Kidney (tissue), 14 donors: ENCODE measurements around the gene CTIF. TPM values are rescaled to one million over a fixed set of nuclear protein-coding genes. Genes with fewer than 3 reads are reported as not detected.

ENCODE experiments used
- DNase-seq, 5 donors: peaks; one replicate each; pipeline ENCODE4 v3.0.0-alpha.2; 2013 to 2020
- FAIRE-seq: peaks from 2 replicates; lab custom pipeline; 2012; peaks lifted over from hg19 to GRCh38; lab: Jason Lieb, UNC
- H3K27ac ChIP-seq, 2 donors: one replicate each; pipeline ENCODE4 v1.7.0; 2013; ENCODE audit warnings: low read depth in 2 of 2, low read length in 2 of 2, inconsistent platforms in 1 of 2
- H3K27me3 ChIP-seq: one replicate; pipeline ENCODE4 v1.7.1; 2013; ENCODE audit warnings: low read length, inconsistent platforms; ENCODE audit not compliant: control insufficient read depth, insufficient read depth
- H3K36me3 ChIP-seq, 3 donors: one replicate each; pipeline versions ENCODE4 v1.7.0 to v1.7.1; 2013; ENCODE audit warnings: low read length in 3 of 3, control low read depth in 1 of 3, inconsistent platforms in 1 of 3; ENCODE audit not compliant: insufficient read depth in 3 of 3, control insufficient read depth in 2 of 3
- H3K4me1 ChIP-seq, 3 donors: one replicate each; pipeline versions ENCODE4 v1.7.0 to v1.7.1; 2013; ENCODE audit warnings: low read length in 3 of 3, inconsistent platforms in 1 of 3, low read depth in 1 of 3; ENCODE audit not compliant: control insufficient read depth in 2 of 3, insufficient read depth in 2 of 3
- H3K4me3 ChIP-seq, 3 donors: one replicate each; pipeline versions ENCODE4 v1.7.0 to v1.8.1; 2013; ENCODE audit warnings: low read length in 3 of 3, control low read depth in 1 of 3, inconsistent platforms in 1 of 3
- H3K9ac ChIP-seq, 3 donors: one replicate each; pipeline versions ENCODE4 v1.7.0 to v1.7.1; 2013; ENCODE audit warnings: low read length in 3 of 3, control low read depth in 1 of 3, inconsistent platforms in 1 of 3
- H3K9me3 ChIP-seq, 3 donors: one replicate each; pipeline versions ENCODE4 v1.7.0 to v1.7.1; 2013; ENCODE audit warnings: low read length in 3 of 3, control low read depth in 1 of 3, inconsistent platforms in 1 of 3; ENCODE audit not compliant: control insufficient read depth in 2 of 3, insufficient read depth in 1 of 3
- CTCF ChIP-seq: IDR thresholded peaks from 3 replicates; pipeline ENCODE4 v1.5.1; 2012; ENCODE audit warnings: mild to moderate bottlenecking, moderate library complexity, borderline replicate concordance; ENCODE audit not compliant: insufficient read depth; ENCODE audit errors: extremely low read depth
- intact Hi-C: fragments of 100-400 bp; cut with DNase I; formaldehyde crosslinking; loops from one replicate; pipeline ENCODE4 v1.11.1; 2022
- polyA plus RNA-seq: library from polyadenylated mRNA; stranded (reverse); fragments of 350-450 nt; fragmentation: Illumina TruSeq; extraction: RNeasy Lipid Tissue Mini Kit (QIAGEN cat#74804); gene quantifications from one replicate; pipeline ENCODE4 v1.2.3, GENCODE V29; 2014; ENCODE audit warnings: low read depth, low replicate concordance; ENCODE audit not compliant: insufficient read depth
- total RNA-seq: library from RNA; stranded (reverse); fragmentation: NEBNext Ultra II Directional; extraction: Animal tissue kit (Norgen Biotek cat#: 25700); gene quantifications from one replicate; pipeline ENCODE4 v1.2.1, GENCODE V29; 2021
- donor health status: control.
- donor health status: control.
- donor health status: control.
- donor health status: control.
- donor health status: control.
- donor health status: DM: yes; HTN: yes; CAD: no.
- donor health status: Normal renal cell carcinoma (clear cell type).

Gene CTIF
- total and polyA plus RNA-seq, 2 donors from 2014 or later, result 37.3 to 41.9 TPM

GRCh38 chr18:48632676-48633257 is 93.9 kb downstream of the CTIF start:
- H3K9ac ChIP-seq, result no peak overlapping the region
- FAIRE-seq (no peak), DNase-seq (peak in 1 of 5 donors; percentile 30)
- no peaks in the 10 kb centered on the region for H3K9me3 ChIP-seq
- H3K27ac ChIP-seq, result no peak overlapping the region
- no peak overlapping the region for H3K4me3 ChIP-seq
- intact Hi-C loops, result no loop called here
- no peaks in the 10 kb centered on the region for H3K36me3 ChIP-seq
- no peaks in the 10 kb centered on the region for H3K4me1 ChIP-seq
- no peaks in the 10 kb centered on the region for H3K27me3 ChIP-seq
- no peak for TF ChIP-seq CTCF

- DNase-seq (no peak), FAIRE-seq (no peak)
- no peak for TF ChIP-seq CTCF
- Histone ChIP-seq H3K9me3 (no peaks in the 10 kb centered on the region), H3K9ac (no peak overlapping the region), H3K36me3 (no peaks in the 10 kb centered on the region), H3K27ac (no peak overlapping the region), H3K4me1 (no peaks in the 10 kb centered on the region), H3K27me3 (no peaks in the 10 kb centered on the region), H3K4me3 (no peak overlapping the region)
- intact Hi-C loops, result no loop called here
These were observed 95.7 kb downstream of the CTIF start for GRCh38 chr18:48634491-48634890.

GRCh38 chr18:48634975-48635374 is 96.1 kb downstream of the CTIF start:
- no peak overlapping the region for H3K9ac ChIP-seq
- intact Hi-C loops, result no loop called here
- no peaks in the 10 kb centered on the region for H3K9me3 ChIP-seq
- H3K4me3 ChIP-seq, result no peak overlapping the region
- DNase-seq (no peak), FAIRE-seq (no peak)
- H3K27ac ChIP-seq, result no peak overlapping the region
- no peaks in the 10 kb centered on the region for H3K4me1 ChIP-seq
- no peaks in the 10 kb centered on the region for H3K36me3 ChIP-seq
- no peaks in the 10 kb centered on the region for H3K27me3 ChIP-seq
- no peak for TF ChIP-seq CTCF

GRCh38 chr18:48635806-48636205 is 97.0 kb downstream of the CTIF start:
- Histone ChIP-seq H3K9me3 (no peaks in the 10 kb centered on the region), H3K4me3 (no peak overlapping the region), H3K4me1 (no peaks in the 10 kb centered on the region), H3K9ac (no peak overlapping the region), H3K27ac (no peak overlapping the region), H3K36me3 (no peaks in the 10 kb centered on the region), H3K27me3 (no peaks in the 10 kb centered on the region)
- DNase-seq (no peak), FAIRE-seq (no peak)
- intact Hi-C loops, result no loop called here
- no peak for TF ChIP-seq CTCF
